ENCODE data around the gene SMCP.
A peak's percentile ranks its signal among the peaks of the same experiment; 100 is the strongest.

Gene SMCP, protein sequence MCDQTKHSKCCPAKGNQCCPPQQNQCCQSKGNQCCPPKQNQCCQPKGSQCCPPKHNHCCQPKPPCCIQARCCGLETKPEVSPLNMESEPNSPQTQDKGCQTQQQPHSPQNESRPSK

DNA sequence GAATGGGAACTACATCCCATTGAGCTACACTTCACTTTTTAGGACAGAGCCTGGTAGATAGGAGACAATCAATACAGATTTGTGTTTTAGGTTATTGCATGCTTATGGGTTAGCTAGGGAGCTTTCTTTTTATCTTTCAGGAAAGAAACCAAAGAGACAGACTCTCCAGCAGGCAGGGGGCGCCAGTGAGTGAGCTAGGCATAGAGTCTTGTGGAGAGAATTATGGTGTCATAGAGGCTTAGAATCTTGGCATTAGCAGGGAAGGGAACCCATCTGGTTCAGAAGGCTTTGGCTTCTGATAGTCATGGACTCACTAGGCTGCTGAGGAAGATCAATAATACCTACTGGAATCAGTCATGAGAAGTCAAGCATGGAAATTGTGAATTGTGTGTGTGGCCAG lies at the start of gene SMCP:
TSS of gene SMCP (plus strand) at position 281 of the 400 bp plus-strand sequence. CDS start 6,101 bp downstream, outside the sequence.
- no peak for DNase-seq

DNA sequence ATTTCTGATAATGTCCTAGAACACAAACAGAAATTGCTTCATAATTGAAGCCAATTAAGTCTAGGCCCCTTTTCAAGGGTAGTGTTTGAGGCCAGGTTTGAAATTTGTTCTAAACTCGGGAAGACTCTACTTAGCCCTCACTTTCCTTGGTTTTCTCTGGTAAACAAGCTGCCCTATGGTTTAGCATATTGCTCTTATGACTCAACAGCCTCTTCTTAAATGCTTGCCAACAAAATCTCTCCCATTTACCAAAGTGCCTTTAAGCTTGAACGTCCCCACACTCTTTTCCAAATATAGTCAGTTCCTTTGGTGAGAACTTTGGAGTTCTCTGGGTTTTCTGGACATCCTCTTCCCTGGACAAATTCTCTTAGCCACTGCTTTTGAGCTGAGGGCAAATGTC lies 41.3 kb upstream of the SMCP start:
- DNase-seq: no peak

DNA sequence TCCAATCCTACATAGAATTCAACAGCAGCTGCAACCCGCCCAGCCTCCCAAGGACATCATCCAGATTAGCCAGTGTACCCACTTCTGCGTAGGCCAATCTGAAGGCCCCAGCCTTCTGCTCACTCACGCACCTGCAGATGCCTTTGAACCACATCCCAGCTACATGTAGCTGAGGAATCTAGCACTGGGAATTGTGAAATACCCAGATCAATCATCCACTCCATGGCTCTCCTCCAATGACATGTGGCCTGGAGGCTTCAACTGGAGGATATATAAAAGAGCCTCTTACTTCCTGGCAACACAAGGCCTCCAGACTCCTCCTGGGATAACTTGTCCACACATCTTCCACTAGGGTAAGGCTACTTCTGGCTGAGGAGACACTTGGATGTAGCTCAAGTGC lies 35.6 kb upstream of the SMCP start, which contains the start of gene LCE6A:
TSS of gene LCE6A (plus strand) at position 301 of the 400 bp plus-strand sequence. CDS start 665 bp downstream, outside the sequence.
- DNase-seq: no peak

DNA sequence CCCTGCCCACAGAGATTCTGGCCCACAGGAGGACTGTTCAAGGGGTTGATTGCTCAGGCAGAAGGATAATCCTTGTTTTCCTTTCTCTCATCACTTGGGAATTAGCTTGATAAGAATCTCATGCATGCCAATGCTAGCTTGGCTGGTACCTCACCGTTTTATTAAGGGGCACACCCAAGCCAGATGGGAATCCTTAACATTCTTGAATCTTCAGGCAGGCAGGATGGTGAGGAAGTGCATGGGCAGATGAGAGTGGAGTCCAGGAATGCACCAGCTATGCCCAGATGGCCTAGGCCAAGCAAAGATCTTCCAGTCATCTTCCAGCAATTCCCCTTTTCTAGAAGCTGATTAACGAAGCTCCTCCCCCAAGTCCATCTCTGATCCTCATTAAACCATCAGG lies 22.5 kb upstream of the SMCP start:
- peak; percentile 58 for DNase-seq

DNA sequence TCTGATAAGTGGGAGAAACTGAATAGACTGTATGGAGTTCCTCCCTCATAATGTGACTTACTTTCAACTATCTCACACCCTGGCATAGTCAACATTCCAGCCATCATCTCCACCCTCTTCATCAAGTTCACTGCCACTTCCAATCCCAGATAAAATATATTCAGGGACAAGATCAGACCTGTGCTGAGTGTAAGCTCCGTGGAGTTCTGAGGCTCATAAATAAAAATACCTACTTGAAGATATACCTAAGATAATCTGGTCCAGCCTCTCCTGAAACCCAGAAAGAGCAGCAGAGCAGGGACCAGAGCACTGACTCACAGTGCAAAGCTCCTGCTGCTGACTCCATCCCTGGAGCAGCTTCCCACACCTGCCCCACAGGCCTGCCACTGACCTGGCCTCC lies 20.1 kb upstream of the SMCP start:
- no peak for DNase-seq

DNA sequence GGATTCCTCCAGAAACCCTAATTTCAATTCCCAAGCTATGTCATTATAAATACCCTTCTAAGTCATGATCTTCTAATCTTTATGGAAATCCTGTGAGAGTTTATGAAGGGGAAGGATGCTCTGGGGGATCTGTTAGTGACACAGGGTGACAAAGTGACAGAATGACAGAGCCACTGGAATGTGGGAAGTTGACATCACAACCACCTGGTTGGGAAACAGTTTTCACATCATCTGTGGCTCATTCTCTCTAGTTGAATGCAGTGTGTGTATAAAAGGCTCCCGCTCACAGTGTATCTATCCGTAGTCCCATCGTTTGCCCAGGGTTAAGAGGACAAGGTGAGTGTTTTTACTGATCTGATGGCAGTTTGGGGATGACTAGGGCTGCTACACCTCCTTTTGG lies 18.4 kb upstream of the SMCP start, which contains the start of gene LCE7A:
TSS of gene LCE7A (plus strand) at position 301 of the 400 bp plus-strand sequence. CDS start 702 bp downstream, outside the sequence.
- no peak for DNase-seq

DNA sequence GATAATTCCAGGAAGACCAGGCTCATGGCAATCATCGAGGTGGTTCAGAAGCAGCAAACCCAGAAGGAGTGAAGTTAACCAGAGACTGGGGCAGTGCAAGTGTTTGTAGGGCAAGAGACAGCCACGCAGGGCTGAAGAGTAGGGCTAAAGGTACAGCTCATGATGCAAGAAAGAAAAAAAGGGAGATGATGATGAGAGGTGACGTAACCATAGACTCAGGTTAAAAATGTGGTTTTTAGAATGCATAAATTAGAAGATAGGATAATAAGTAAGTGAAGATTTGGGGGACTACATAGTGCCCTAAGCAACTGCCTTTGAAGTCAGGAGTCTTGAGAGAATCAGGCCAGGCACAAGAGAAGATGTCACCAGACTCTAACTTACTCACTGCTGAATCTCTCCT lies 18.0 kb upstream of the SMCP start:
- no peak for DNase-seq

DNA sequence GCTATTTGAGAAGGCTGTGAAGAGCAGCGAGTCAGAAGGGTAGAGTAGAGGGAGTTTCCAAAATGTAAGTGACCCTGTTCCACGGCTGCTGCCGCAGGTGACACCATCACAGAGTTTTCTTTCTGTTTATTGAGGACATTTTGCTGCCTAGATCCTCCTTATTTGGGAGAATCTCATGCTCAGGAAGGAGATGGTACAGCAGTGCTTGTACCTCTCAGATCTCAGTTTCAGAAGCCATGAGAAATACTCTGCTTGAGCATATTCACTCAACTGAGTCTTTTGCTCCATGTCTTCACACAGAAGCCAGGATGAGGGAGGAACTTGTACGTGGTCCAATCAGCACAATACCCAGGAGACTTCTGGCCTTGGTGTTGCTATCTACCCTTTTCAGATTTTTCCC lies 16.7 kb upstream of the SMCP start:
- DNase-seq: no peak

DNA sequence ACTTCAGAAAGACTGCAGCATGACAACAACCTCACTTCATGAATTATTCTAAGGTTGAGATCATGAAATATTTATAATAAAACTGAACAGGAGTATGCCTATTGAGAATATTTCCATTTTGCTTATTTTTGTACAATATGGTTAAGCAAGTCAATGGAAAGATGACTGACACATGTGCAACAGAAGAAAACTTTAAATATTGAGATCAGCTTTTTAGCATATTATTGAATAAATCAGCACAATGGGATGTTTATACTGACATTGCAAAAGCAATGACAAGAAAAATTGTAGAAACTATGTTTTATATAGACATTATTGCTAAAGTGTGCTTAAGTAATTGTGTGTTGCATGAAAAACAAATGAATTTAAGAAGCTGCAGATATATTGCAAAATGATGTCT lies 13.7 kb upstream of the SMCP start:
- no peak for DNase-seq

DNA sequence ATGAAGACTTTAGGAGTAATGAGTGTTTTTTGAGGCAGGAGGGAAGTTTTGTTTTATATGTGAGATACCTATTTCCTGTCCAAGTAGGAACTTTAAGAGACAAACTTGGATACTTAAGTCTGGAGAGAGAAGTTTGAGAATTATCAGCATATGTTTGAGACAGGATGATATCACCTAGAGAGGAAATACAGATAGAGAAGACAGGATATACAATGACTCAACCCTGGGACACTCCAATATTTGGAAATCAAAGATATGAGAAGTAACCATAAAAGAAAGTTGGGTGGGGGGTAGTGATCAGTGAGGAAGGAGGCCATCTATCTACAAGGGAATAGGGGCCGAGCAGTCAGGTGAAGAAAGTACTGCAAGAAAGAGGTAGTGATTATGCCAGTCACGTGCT lies 11.8 kb upstream of the SMCP start:
- DNase-seq: no peak

DNA sequence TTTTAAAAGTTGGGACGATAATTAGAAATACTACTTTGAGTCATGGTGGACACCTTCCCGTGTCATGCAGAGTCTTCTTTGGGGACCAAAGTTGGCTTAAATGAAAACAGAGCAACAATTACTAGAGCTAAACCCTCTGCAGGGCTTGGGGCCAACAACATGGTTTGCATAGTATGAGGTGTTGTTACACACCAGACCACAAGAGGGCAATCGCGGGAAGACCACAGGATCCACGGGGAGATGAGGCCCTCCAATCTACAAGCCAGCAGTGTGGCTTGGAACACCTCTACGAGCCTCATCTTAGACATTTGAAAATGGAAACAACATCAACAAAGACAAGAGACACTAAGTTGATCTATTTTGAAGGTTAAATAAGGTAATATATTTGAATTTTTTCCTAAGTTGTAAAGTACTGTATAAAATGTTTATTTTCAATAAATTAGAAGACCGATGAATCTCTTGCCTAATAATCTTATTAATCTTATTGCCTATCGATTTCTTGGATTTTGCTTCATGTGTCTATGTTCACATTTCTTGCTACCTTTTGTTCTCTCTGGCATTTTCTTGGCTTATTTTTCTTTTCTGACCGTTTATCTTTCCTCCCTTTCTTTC lies 8.2 kb upstream of the SMCP start:
- peak; percentile 73 for DNase-seq

DNA sequence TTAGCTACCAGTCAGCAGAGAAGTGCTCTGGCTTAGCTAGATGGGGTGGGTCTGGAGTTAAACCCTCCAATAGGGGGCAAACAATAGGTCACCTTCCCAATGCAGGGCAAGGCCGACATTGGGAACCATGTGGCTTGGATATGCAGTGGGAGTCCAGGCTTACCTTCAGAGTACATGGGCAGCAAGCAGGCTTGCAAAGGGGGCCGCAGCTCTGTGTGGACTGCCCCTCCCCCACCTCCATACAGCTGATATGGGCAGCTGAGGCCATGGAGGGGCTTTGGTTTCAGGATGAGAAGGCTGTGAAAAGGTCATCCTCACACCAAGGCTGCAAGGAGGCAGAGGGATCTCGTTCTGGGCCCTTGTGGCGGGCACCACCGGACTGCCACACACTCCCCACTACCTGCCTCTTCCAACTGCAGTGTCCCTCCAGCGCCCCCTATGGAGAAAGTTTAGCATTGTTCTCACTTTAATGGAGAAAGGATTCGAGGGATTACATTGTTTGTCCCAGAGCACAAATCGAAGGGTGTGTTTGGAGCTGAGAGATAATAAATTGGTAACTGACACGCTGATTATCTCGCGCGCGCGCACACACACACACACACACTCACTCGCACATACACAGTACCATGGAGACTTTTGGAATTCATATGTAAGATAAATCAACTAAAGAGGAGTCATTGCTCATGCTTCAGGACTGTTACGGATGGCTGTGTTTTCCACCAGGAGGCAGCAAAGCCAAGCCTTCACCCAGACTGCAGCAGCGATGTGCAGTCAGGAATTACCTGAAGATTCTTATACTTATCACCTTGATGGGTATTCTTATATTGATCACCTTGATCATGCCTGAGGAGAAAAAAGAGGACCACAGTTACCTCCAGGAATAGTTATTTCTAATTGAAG lies 7.0 kb upstream of the SMCP start:
- DNase-seq: peak; percentile 50

DNA sequence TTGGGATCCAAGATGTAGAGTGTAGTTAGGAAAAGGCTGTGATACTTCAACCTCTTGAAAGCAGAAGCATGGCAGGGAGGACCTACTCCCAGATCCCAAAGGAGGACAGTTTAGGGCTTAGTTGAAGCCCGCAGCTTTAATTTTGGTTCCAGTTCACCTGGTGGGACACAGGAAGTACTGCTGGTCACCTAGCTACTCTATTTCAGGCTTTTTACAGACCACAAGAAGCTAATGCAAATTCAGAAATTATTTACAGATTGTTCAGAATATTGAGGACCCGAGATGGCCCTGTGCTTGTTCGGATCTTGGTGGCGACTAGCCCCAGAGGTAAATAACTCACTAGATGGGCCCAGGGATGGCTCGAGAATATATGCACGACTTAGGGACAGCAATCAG lies 6.4 kb upstream of the SMCP start:
- no peak for DNase-seq

DNA sequence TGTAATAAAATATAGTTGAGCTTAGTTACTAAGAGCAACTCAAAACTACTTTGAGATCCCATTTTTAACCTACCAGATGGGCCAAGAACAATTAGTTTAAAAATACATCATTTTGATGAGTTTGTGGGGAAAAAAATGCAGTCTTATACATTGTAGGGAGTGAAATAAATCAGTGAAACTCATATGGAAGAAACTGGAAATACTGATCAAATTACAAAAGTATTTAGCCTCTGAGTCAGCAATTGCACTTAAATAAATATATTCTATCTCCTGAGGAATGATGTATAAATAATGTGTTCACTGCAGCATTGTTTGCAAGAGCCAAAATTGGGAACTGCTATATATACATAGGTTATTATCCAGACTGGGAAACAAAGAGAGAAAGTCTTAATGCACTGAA lies 4.6 kb upstream of the SMCP start:
- peak; percentile 49 for DNase-seq

DNA sequence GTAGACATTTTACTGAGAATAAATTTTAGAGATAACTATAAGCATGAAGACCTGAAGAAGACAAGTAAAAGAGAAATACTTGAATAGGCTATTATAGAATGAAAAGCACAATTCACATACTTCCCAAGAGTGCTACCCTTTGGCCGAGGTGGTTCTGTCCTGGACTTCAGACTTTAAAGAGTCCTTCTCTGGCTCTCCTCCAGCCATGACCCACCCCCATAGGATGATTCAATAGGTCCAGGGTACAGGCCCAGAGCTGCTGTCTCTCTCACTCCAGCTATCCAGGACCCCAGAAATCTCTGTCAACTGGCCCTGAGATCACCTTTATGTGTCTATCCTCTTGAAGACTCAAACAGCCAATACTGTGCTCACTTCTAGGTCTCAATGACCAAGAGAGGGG lies 1.3 kb upstream of the SMCP start:
- DNase-seq: no peak

DNA sequence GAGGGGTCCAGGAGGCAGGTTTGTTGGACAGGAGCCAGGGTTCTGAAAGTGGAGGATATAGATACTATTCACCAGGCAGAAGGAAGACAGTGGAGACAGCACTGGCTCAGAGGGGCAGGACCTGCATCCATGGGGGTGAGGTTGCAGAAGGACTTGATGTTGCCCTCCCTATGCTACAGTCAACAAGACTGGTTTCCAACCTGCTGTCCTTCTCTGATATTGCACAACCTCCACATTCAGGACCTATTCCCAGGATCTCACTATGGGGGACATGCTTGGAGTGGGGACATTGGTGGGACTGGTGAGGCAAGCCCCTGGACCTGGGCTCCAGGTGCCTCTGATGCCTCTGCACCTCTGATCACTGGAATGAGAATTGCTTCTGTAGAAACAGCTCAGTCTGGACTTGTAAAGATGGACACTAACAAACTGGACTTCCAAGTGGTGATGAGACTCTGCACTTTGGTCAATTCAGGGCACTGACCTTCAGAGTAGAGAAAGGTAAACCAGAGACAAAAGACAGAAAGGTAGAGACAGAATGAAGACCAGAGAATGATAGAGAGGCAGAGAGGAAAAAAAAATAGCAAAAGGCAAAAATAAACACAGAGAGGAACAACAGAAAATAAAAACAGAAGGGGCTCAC lies 1.6 kb downstream of the SMCP start:
- DNase-seq: no peak

DNA sequence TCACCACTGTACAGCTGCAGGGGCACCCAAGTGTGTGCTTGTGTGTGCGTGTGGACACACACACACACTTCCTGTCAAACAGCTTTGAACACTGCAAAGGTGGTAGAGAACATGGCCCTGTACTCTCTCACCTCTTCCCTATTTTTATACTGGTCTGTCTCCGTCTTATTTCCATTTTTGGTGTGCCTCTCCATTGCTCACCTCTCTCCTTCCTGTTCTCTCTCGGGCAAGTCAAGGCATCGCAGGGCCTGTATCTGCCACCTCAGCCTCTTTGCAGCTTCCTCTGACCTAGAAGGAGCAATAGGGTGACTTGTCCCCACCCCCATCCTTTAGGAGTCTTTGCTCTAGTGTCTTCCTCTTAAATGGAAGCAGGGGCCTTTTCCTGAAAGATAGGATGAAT lies 2.2 kb downstream of the SMCP start:
- no peak for DNase-seq

DNA sequence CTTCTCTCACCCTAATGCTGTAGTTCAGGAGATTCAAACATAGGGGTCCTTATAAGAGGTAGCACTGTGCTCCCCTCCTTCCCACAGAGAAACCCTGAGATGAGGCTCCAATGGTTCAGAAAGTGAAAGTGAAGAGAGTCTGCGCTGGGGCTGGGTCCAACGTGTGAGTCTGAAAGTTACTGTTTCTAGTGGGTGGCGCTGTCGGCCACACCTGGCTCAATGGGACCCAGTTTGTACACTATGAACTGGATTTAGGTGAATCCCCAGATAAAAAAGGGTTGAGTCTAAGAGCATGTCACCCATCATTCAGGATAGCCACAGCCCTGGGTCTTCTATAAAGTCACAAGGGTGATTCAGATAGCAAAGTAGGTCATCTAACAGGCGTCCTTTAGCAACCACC lies 2.8 kb downstream of the SMCP start:
- DNase-seq: no peak

DNA sequence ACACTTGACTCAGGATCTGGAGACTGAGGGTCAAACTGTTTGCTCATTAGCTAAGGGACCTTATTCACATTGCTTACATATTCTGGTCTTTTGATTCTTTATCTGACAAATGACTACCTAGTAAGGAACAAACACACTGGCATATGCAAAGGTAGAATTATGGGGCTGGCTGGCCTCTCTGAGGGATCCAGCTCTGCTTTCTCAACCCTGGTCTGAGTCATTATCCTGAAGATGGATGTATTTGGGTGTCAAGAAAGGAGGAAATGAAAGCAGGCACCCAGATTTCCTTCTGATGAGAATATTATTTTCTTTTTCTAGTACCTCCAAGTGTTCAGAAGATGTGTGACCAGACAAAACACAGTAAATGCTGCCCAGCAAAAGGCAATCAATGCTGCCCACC lies 6.0 kb downstream of the SMCP start:
- DNase-seq: peak; percentile 28

DNA sequence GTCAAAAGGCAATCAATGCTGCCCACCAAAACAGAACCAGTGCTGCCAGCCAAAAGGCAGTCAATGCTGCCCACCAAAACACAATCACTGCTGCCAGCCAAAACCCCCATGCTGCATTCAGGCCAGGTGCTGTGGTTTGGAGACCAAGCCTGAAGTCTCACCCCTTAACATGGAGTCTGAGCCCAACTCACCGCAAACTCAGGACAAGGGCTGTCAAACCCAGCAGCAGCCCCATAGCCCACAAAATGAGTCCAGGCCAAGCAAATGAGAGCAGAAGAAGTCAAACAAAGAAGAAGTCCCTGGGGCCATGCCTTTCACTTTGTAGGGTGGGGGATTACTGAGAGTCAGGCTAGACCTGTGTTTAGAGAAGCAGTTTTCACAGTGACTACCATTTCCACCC lies 6.4 kb downstream of the SMCP start:
- no peak for DNase-seq

DNA sequence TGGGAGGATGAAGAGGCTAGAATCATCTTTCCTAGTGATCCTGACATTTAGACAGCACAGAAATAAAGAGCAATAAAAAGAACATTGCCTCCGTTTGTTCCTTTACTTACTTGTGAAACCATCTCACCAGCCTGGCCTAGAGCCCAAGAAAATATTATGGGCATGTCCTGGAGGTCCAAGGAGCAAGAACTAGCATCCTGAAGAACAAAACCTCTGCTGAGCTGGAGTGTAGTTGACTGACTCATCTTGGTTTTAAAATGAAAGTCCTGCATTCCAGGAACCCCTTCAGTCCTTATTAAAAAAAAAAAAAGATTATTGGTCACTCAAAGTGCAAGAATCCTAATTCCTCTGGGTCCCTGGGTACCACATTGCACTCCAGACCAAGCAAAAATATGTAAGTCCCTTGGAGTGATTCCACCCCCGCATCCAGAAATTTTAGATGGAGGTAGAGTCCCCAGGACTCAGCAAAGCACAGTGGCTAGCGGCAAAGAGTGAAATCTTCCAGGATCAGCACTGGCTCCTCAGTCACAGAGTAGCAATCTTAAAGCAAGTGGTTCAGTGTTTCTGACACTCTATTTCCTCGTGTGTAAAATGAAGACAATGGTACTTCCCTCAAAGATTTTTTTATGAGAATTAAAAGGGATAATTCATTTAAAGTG lies 7.0 kb downstream of the SMCP start:
- DNase-seq: peak; percentile 87

DNA sequence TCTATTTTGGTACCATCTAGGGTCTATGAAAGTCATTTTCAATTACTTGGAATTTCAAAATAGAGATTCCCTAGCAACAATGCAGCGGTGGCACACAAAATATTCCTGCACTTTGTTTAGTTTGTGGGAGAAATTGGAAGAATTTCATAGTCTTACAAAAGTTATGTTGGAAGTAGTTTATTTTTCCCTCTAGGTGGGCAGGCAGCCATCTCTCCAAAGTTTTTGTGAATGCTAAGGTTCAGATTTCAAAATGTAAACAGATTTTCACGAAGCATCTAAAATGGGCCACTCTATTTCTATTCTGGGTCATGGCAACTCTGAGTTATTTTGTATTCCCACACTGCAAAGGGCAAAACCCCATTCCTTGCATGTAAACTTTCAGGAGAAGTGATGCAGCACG lies 8.0 kb downstream of the SMCP start:
- no peak for DNase-seq

Data from EL (cell line).